OCI-M1 (cell line): Measurements from ENCODE around the gene GIT1.
"Not testable (repeated sequence)": the region's sequence is repeated elsewhere in the genome, so short reads cannot be mapped to it uniquely, and the experiment has no call there.

Source experiments
- DNase-seq: peaks from one replicate; lab custom pipeline; 2025; lab: John Stamatoyannopoulos, UW

The GIT1 gene

GRCh38 chr17:29567554-29568330 lies 21.7 kb downstream of the GIT1 start:
- DNase-seq, result peak; percentile 75

GRCh38 chr17:29567304-29567553 lies 22.2 kb downstream of the GIT1 start:
- no peak for DNase-seq

GRCh38 chr17:29566473-29567303 lies 22.8 kb downstream of the GIT1 start, which contains the start of gene ABHD15:
ABHD15 (minus strand) TSS chr17:29567037; CDS start chr17:29566966, 71 bp downstream.
- DNase-seq, result peak; percentile 60

DNA sequence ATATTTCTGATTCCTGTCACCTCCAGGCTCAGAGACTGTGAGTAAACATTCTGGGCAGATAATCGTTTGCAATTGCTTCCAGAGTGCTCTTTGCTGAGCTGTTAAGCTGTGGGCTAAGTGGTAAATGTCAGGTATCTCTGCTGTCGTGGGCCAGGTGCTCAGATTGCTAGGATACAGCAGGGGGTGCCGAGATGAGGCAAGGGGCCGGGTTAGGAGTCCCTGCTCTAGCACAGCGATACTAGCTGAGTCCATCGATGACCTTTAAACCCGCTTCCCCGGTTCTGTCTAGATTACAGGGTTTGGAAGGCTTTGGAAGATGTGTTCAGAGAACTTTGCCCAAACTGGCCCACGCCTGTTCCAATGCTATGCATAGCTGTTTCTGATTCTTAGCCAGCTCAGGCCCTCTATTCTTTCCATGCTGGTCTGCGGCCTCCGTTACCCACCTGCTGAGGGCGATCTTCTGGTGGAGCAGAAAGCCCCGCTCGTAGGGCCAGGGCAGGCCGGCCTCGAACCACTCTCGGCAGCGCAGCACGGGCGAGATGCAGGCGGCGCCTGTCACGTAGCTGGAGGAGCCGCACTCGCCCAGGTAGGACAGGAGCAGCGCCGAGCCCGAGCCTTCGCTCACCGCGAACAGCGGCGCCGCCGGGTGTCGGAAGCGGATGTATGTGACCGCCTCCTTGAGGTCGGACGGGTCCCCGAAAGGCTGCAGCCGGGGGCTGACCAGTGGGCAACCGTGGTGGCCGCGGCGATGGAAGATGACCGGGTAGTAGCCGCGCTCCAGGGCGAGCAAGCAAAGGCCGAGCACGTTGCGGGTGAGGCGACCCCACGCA lies 23.6 kb downstream of the GIT1 start:
- no peak for DNase-seq

GRCh38 chr17:29563816-29564215 lies 25.6 kb downstream of the GIT1 start:
- DNase-seq, result no peak

- DNase-seq, result no peak
Observed at GRCh38 chr17:29562615-29563014, 26.8 kb downstream of the GIT1 start.

DNA sequence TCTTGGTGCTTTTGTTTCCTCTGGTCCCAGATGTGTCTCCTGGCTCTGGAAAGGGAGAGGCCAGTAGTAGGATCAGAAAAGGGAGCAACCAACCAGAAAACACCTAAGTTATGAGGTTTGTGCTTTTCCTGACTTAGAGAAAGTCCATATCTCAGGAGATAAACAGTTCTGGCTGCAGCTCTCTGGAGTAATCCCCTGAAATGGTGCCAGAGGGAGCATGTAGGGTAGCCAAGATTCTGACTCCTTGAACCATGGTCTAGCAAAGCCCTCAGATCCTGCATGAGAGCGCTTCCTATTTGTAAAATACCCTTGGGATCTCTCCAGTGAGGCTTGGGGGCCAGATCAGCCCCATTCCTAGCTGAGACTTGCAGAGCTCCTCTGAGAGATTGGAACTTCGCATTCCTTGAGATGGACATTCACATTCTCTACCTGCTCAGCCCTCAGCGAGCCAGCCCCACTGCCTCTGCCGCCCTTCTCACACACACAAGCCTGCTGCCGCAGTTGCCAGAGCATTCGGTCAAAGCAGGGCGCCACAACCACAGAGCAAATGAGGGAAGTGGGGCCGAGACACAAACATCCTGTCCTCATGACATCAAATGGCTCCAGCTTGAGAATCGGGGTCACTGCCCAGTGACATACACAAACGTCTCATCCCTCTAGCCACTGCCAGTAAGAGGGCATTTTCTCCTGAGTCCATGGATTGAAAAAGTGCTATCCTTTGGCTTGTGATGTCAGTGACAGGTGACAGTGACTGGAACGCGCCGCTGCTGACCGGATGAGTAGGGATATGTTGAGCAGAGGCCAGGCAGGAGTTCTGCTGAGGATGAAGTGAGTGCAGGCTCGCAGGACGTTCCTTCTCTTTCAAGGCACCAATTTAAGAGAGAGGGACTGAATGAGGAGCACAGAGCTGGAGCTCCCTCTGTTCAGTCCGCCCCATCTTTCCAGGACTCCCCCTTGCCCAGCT lies 27.6 kb downstream of the GIT1 start:
- DNase-seq, result no peak

DNA sequence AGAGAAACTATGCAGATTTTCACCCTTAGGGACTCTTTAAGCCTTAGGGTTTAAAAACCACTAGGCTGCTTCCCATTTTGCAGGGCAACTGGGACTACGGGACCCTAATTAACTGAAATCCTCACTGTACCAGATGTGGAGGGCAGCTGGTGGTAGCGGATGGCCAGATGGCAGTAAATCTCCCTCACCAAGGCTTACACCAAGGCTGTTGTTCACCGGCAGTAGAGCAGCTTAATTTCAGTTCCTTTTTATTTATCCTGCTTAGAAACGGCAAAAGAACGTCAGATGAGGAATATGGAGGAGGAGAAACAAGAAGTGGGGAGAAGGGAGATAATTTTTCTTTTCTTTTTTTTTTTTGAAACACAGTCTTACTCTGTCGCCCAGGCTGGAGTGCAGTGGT lies 29.1 kb downstream of the GIT1 start:
- no peak for DNase-seq

DNA sequence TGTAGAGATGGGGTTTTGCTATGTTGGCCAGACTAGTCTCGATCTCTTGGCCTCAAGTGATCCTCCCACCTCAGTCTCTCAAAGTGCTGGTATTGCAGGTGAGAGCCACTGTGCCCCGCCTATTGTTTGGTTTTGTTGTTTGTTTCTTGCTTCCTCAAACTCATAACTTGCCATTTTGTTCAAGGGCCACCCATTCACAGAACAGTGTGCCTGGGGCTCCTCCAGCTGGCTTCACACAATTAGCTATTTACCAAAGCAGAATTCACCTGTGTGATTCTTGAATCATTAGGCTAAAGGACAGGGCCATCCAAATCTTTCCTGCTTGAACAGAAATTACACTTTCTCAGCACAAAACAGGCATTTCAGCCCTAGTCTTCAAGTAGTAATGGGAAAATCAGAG lies 29.8 kb downstream of the GIT1 start:
- DNase-seq, result no peak

DNA sequence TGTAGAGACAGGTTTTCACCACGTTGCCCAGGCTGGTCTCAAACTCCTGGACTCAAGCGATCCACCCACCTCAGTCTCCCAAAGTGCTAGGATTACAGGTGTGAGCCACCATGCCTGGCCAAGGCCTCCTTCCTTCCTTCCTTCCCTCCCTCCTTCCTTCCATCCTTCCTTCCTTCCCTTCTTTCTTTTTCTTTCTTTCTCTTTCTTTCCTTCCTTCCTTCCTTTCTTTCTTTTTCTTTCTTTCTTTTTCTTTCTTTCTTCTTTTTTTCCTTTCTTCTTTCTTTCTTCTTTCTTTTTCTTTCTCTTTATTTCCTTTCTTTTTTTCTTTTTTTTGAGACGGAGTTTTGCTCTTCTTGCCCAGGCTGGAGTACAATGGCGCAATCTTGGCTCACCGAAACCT lies 31.3 kb downstream of the GIT1 start:
- DNase-seq, result not testable (repeated sequence)

- DNase-seq, result no peak
Observed at GRCh38 chr17:29557739-29558116, 31.7 kb downstream of the GIT1 start.

DNA sequence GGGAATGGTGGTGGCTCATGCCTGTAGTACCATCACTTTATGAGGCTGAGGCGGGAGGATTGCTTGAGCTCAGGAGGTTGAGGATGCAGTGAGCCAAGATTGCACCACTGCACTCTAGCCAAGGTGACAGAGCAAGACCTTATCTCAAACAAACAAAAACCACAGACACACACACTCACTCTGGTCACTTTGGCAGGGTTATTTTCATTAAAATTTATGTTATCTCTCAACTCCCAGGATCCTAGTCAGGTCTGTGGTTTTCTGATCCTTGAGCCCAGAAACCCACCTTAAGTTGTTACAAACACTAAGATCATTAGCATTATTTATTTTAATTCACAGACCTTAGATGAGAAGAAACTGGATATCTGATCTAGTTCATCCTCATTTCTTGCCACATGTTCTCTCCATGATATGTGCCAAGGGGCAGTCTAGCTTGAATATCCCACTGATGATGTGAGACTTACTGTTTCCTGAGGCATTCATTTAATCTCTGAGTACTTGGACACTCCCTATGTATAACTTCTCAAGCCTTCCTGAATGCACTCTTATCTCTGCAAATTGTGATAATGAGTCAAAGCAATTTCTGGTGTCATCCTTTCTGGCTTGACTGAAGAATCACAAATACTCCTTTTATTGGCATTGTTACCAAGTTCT lies 32.2 kb downstream of the GIT1 start:
- peak; percentile 82 for DNase-seq

GRCh38 chr17:29555840-29556239 lies 33.6 kb downstream of the GIT1 start:
- DNase-seq, result no peak

GRCh38 chr17:29549177-29549923 lies 40.1 kb downstream of the GIT1 start:
- DNase-seq, result peak; percentile 76

DNA sequence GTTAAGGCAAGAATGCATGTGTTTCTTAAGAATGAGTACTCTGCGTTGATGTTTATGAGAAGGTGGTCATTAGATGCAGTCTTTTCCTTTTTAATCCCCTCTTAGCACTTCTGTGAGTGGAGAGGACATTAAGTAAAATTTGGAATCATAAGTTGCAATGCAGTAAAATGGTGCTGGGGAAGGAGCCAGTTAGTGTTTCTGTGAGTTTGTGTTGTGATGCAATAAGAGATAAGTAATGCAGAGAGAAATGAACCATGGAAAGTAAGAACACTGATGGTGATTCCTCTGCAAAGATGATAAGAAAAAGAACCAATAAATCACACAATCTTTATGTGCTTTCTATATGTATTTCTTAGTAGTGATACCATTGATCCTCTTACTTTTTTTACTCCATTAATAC lies 42.6 kb downstream of the GIT1 start:
- peak; percentile 32 for DNase-seq

GRCh38 chr17:29546085-29546484 lies 43.4 kb downstream of the GIT1 start:
- DNase-seq, result peak; percentile 32

DNA sequence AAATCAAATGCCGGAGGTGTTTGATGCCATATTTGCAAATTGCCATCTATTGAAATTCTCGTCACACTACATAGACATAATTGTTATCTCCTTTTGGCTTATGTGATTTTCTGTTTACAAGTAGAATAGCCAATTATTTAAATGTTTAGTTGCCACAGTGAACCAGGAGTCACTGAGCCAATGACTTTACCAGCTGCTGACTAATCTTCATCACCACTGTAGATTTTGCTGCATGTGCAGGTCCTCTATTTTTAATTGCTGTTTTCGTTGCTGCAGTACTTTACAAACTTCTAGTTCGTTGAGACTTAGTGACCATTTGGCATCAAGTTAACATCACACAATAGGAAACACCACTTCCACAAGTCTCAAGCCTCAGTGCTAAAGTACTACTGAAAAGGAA lies 45.4 kb downstream of the GIT1 start:
- DNase-seq, result no peak

DNA sequence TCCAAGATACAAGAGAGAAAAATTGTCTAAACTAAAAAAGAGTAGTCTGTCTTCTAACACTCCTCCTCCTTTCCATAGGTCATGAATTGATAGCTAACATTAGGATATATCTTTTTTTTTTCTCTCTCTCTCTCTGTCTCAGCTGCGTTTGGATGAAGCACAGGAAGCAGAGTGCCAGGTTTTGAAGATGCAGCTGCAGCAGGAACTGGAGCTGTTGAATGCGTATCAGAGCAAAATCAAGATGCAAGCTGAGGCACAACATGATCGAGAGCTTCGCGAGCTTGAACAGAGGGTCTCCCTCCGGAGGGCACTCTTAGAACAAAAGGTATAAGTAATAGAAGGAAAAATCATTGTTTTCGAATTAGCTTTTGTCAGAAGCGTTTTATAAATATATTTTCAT lies 55.5 kb downstream of the GIT1 start:
- no peak for DNase-seq

- DNase-seq, result no peak
Observed at GRCh38 chr17:29526322-29526721, 63.1 kb downstream of the GIT1 start.

DNA sequence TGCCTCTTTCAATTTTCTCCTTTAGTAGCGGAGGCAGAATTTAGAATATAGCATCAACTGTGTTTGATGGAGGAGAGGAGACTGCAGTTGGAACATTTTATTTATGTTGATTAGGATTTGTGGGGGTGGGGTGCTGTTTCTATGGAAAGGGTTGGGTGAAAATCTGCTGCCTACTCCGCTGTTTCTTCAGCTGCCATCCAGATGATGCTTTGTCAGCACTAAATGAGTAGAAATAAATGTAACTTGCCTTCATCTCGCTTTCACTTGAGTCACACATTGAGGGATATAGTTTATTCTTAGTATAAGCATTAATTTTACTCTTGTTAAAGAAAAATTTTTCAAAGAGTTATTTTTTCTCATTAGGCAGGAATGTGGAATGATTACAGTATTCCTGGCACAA lies 64.8 kb downstream of the GIT1 start:
- no peak for DNase-seq
